HG03460 (cell line): ENCODE measurements around the gene C1QTNF6.

Experiments used
- ATAC-seq: cut with Tn5 transposase; IDR thresholded peaks from one replicate; pipeline ENCODE4 v1.9.1; 2021; ENCODE audit not compliant: unreplicated experiment

The C1QTNF6 gene

GRCh38 chr22:37164505-37164887, 23.6 kb downstream of the C1QTNF6 start:
- no peak for ATAC-seq

- peak; percentile 38 for ATAC-seq
These were observed 24.2 kb downstream of the C1QTNF6 start for GRCh38 chr22:37163575-37164504.

GRCh38 chr22:37163096-37163489, 25.0 kb downstream of the C1QTNF6 start:
- ATAC-seq, result no peak

GRCh38 chr22:37162221-37163095, 25.6 kb downstream of the C1QTNF6 start:
- ATAC-seq, result peak; percentile 63

- no peak for ATAC-seq
These were observed 26.6 kb downstream of the C1QTNF6 start for GRCh38 chr22:37161443-37161842.

- no peak for ATAC-seq
These were observed 28.0 kb downstream of the C1QTNF6 start for GRCh38 chr22:37160027-37160426.

GRCh38 chr22:37158963-37159290, 29.1 kb downstream of the C1QTNF6 start:
- ATAC-seq, result no peak

GRCh38 chr22:37157516-37158285, 30.3 kb downstream of the C1QTNF6 start:
- no peak for ATAC-seq

- no peak for ATAC-seq
These were observed 31.2 kb downstream of the C1QTNF6 start for GRCh38 chr22:37156686-37157435.

GRCh38 chr22:37155971-37156370, 32.1 kb downstream of the C1QTNF6 start:
- ATAC-seq, result no peak

- ATAC-seq, result no peak
These were observed 32.9 kb downstream of the C1QTNF6 start for GRCh38 chr22:37154925-37155712.

- no peak for ATAC-seq
These were observed 34.1 kb downstream of the C1QTNF6 start for GRCh38 chr22:37153901-37154300.

GRCh38 chr22:37151401-37151800, 36.6 kb downstream of the C1QTNF6 start:
- no peak for ATAC-seq

- no peak for ATAC-seq
These were observed 37.3 kb downstream of the C1QTNF6 start for GRCh38 chr22:37150701-37151100.

- no peak for ATAC-seq
These were observed 39.0 kb downstream of the C1QTNF6 start for GRCh38 chr22:37148742-37149665.

GRCh38 chr22:37148031-37148651, 39.9 kb downstream of the C1QTNF6 start:
- no peak for ATAC-seq

- no peak for ATAC-seq
These were observed 40.7 kb downstream of the C1QTNF6 start for GRCh38 chr22:37147186-37147990.
